AG09309 (cell line): ENCODE measurements around the gene MED20.

Experiments
- DNase-seq: peaks from one replicate; pipeline ENCODE4 v3.0.0-alpha.2; 2010; ENCODE audit warnings: low read depth
- H3K4me3 ChIP-seq: 2 replicates; pipeline ENCODE4 v1.5.1; 2011; ENCODE audit warnings: mild to moderate bottlenecking, low read depth, low read length, moderate library complexity; ENCODE audit not compliant: control insufficient read depth
- CTCF ChIP-seq: IDR thresholded peaks from 2 replicates; pipeline ENCODE4 v1.5.1; 2011; ENCODE audit warnings: mild to moderate bottlenecking, low read depth, low read length, inconsistent platforms; ENCODE audit not compliant: insufficient read depth, control insufficient read depth; ENCODE audit errors: missing control alignments

The MED20 gene

GRCh38 chr6:41877051-41877680, 43.8 kb downstream of the MED20 start:
- DNase-seq: no peak
- TF ChIP-seq CTCF: no peak
- no peak overlapping the region for H3K4me3 ChIP-seq

GRCh38 chr6:41874741-41875140, 46.2 kb downstream of the MED20 start:
- no peak for DNase-seq
- TF ChIP-seq CTCF: no peak
- no peak overlapping the region for H3K4me3 ChIP-seq

GRCh38 chr6:41872147-41872546, 48.8 kb downstream of the MED20 start:
- TF ChIP-seq CTCF: no peak

GRCh38 chr6:41871691-41872090, 49.2 kb downstream of the MED20 start:
- TF ChIP-seq CTCF: no peak
- no peak overlapping the region for H3K4me3 ChIP-seq
- DNase-seq: no peak

More at GRCh38 chr6:41872147-41872546, 48.8 kb downstream of the MED20 start:
- no peak overlapping the region for H3K4me3 ChIP-seq
- no peak for DNase-seq

- TF ChIP-seq CTCF: no peak
- no peak for DNase-seq
- H3K4me3 ChIP-seq: no peak overlapping the region
Observed at GRCh38 chr6:41859356-41859755, 61.6 kb downstream of the MED20 start.

- no peak for TF ChIP-seq CTCF
- H3K4me3 ChIP-seq: no peak overlapping the region
- DNase-seq: no peak
Observed at GRCh38 chr6:41858703-41859102, 62.2 kb downstream of the MED20 start.
